HEK293 (cell line): ENCODE results near the gene ICAM3.
A peak's percentile ranks its signal among the peaks of the same experiment; 100 is the strongest.

Source experiments
- HOXA7 ChIP-seq: sonication (generic); formaldehyde crosslinking; IDR thresholded peaks from 2 replicates; pipeline ENCODE4 v1.8.1; 2022; ENCODE audit warnings: missing genetic modification reagents, borderline replicate concordance
- HOXC10 ChIP-seq: sonication (generic); formaldehyde crosslinking; IDR thresholded peaks from 2 replicates; pipeline ENCODE4 v1.8.1; 2023; ENCODE audit warnings: mild to moderate bottlenecking, missing genetic modification reagents
- KLF8 ChIP-seq: fragments of 450-650 bp; formaldehyde crosslinking; IDR thresholded peaks from 2 replicates; pipeline ENCODE4 v1.5.1; 2016; ENCODE audit warnings: missing biosample characterization, missing genetic modification characterization
- MYNN ChIP-seq: fragments of 450-650 bp; formaldehyde crosslinking; IDR thresholded peaks from 2 replicates; pipeline ENCODE4 v1.5.1; 2016; ENCODE audit warnings: missing biosample characterization, missing genetic modification characterization, borderline replicate concordance
- REPIN1 ChIP-seq: fragments of 450-650 bp; formaldehyde crosslinking; IDR thresholded peaks from 2 replicates; pipeline ENCODE4 v1.5.1; 2017; ENCODE audit warnings: missing biosample characterization, missing genetic modification characterization, low read depth
- ZFP41 ChIP-seq: fragments of 450-650 bp; formaldehyde crosslinking; IDR thresholded peaks from 2 replicates; pipeline ENCODE4 v1.5.1; 2016; ENCODE audit warnings: missing biosample characterization, missing genetic modification characterization, borderline replicate concordance
- ZNF23 ChIP-seq: fragments of 450-650 bp; formaldehyde crosslinking; IDR thresholded peaks from 2 replicates; pipeline ENCODE4 v1.5.1; 2016; ENCODE audit warnings: missing biosample characterization, missing genetic modification characterization, borderline replicate concordance
- ZNF433 ChIP-seq: fragments of 450-650 bp; formaldehyde crosslinking; IDR thresholded peaks from 2 replicates; pipeline ENCODE4 v1.5.1; 2016; ENCODE audit warnings: missing biosample characterization, missing genetic modification characterization, low read depth
- ZNF548 ChIP-seq: fragments of 450-650 bp; formaldehyde crosslinking; IDR thresholded peaks from 2 replicates; pipeline ENCODE4 v1.5.1; 2016; ENCODE audit warnings: missing biosample characterization, missing genetic modification characterization
- ZNF585B ChIP-seq: fragments of 450-650 bp; formaldehyde crosslinking; IDR thresholded peaks from 2 replicates; pipeline ENCODE4 v1.5.1; 2016; ENCODE audit warnings: missing biosample characterization, missing genetic modification characterization
- ZNF629 ChIP-seq: fragments of 450-650 bp; formaldehyde crosslinking; IDR thresholded peaks from 2 replicates; pipeline ENCODE4 v1.5.1; 2017; ENCODE audit warnings: missing biosample characterization, missing genetic modification characterization
- ZNF660 ChIP-seq: fragments of 450-650 bp; IDR thresholded peaks from 2 replicates; pipeline ENCODE4 v1.5.1; 2018; ENCODE audit warnings: missing biosample characterization, mild to moderate bottlenecking, missing genetic modification characterization
- ZNF701 ChIP-seq: fragments of 450-650 bp; formaldehyde crosslinking; IDR thresholded peaks from 2 replicates; pipeline ENCODE4 v1.5.1; 2016; ENCODE audit warnings: missing biosample characterization, missing genetic modification characterization
- ZNF707 ChIP-seq: fragments of 450-650 bp; formaldehyde crosslinking; IDR thresholded peaks from 2 replicates; pipeline ENCODE4 v1.5.1; 2016; ENCODE audit warnings: missing biosample characterization, missing genetic modification characterization
- ZSCAN23 ChIP-seq: fragments of 450-650 bp; formaldehyde crosslinking; IDR thresholded peaks from 2 replicates; pipeline ENCODE4 v1.5.1; 2016; ENCODE audit warnings: missing biosample characterization, missing genetic modification characterization
- TF ChIP-seq, protein P1 (sequence below): fragments of 450-650 bp; formaldehyde crosslinking; IDR thresholded peaks from 2 replicates; pipeline ENCODE4 v1.5.1; 2016; ENCODE audit warnings: missing biosample characterization, missing genetic modification characterization, borderline replicate concordance
- TF ChIP-seq, protein P2 (sequence below): fragments of 450-650 bp; formaldehyde crosslinking; IDR thresholded peaks from 2 replicates; pipeline ENCODE4 v1.5.1; 2016; ENCODE audit warnings: missing biosample characterization, missing genetic modification characterization, low read depth
- TF ChIP-seq, protein P3 (sequence below): fragments of 450-650 bp; formaldehyde crosslinking; IDR thresholded peaks from 2 replicates; pipeline ENCODE4 v1.5.1; 2016; ENCODE audit warnings: missing biosample characterization, missing genetic modification characterization
- TF ChIP-seq, protein P4 (sequence below): fragments of 450-650 bp; formaldehyde crosslinking; IDR thresholded peaks from 2 replicates; pipeline ENCODE4 v1.5.1; 2017; ENCODE audit warnings: missing biosample characterization, missing genetic modification characterization
- TF ChIP-seq, protein P5 (sequence below): fragments of 450-650 bp; formaldehyde crosslinking; IDR thresholded peaks from 2 replicates; pipeline ENCODE4 v1.5.0; 2017; ENCODE audit warnings: missing biosample characterization, missing genetic modification characterization, borderline replicate concordance
- TF ChIP-seq, protein P6 (sequence below): fragments of 450-650 bp; formaldehyde crosslinking; IDR thresholded peaks from 2 replicates; pipeline ENCODE4 v1.5.1; 2016; ENCODE audit warnings: missing biosample characterization, missing genetic modification characterization
- TF ChIP-seq, protein P7 (sequence below): fragments of 450-650 bp; IDR thresholded peaks from 2 replicates; pipeline ENCODE4 v1.5.1; 2018; ENCODE audit warnings: missing biosample characterization, mild to moderate bottlenecking, missing genetic modification characterization

ICAM3 gene

DNA sequence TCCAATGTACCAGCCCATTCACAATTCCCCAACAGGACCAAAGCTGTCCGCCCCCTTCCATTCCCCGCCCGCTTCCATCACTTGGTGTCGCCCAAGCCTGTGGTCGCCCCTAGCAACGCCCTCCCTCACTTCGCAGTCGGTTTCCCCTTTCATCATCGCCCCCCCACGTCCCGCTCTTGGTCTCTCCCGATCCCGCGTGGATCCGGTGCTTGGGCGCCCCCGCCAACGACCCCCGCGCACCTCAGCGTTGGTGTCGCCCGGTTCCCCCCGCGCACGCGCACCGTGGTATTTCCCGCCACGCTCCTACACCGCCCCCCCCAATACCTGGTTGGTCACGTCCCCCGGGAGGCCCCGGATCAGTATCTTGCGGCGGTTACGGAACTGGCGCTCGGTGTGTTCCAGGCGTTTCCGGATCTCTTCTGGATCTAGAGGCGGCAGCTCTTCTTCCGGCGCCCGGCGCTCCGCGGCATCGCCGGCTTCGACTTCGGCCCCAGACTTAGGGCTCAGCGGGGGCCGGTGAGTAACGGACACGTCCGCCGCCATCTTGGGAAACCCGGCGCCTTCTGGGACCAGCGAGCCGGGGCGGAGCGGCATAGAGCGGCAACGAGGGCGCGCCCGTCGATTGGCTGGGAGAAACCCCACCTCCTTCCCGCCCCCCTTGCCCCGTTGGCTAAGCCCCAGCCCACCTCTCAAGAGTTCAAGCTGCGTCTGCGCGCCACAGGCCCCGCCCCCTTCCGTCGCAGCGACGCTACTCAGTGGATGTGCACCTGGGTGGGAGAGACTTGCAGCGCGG lies 6.3 kb downstream of the ICAM3 start, which contains the start of gene RAVER1 (continued):
- TF ChIP-seq, protein P1, sequence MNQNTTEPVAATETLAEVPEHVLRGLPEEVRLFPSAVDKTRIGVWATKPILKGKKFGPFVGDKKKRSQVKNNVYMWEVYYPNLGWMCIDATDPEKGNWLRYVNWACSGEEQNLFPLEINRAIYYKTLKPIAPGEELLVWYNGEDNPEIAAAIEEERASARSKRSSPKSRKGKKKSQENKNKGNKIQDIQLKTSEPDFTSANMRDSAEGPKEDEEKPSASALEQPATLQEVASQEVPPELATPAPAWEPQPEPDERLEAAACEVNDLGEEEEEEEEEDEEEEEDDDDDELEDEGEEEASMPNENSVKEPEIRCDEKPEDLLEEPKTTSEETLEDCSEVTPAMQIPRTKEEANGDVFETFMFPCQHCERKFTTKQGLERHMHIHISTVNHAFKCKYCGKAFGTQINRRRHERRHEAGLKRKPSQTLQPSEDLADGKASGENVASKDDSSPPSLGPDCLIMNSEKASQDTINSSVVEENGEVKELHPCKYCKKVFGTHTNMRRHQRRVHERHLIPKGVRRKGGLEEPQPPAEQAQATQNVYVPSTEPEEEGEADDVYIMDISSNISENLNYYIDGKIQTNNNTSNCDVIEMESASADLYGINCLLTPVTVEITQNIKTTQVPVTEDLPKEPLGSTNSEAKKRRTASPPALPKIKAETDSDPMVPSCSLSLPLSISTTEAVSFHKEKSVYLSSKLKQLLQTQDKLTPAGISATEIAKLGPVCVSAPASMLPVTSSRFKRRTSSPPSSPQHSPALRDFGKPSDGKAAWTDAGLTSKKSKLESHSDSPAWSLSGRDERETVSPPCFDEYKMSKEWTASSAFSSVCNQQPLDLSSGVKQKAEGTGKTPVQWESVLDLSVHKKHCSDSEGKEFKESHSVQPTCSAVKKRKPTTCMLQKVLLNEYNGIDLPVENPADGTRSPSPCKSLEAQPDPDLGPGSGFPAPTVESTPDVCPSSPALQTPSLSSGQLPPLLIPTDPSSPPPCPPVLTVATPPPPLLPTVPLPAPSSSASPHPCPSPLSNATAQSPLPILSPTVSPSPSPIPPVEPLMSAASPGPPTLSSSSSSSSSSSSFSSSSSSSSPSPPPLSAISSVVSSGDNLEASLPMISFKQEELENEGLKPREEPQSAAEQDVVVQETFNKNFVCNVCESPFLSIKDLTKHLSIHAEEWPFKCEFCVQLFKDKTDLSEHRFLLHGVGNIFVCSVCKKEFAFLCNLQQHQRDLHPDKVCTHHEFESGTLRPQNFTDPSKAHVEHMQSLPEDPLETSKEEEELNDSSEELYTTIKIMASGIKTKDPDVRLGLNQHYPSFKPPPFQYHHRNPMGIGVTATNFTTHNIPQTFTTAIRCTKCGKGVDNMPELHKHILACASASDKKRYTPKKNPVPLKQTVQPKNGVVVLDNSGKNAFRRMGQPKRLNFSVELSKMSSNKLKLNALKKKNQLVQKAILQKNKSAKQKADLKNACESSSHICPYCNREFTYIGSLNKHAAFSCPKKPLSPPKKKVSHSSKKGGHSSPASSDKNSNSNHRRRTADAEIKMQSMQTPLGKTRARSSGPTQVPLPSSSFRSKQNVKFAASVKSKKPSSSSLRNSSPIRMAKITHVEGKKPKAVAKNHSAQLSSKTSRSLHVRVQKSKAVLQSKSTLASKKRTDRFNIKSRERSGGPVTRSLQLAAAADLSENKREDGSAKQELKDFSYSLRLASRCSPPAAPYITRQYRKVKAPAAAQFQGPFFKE: no peak; the same call in 1 of the 2 replicates
- TF ChIP-seq ZNF660 (tag by site-specific recombination) (peak; percentile 78), HOXA7 (CRISPR knock-in tag) (no peak), MYNN (tag by site-specific recombination) (peak; percentile 28; the same call in 1 of the 2 replicates), HOXC10 (CRISPR knock-in tag) (no peak), REPIN1 (tag by site-specific recombination) (peak; percentile 93), ZNF629 (tag by site-specific recombination) (peak; percentile 78), ZNF548 (no peak), KLF8 (tag by site-specific recombination) (peak; percentile 91), ZNF701 (tag by site-specific recombination) (no peak), ZNF433 (tag by site-specific recombination) (no peak), ZSCAN23 (0 out of 2 replicates have a peak, but pooled peaks have one; percentile 52), ZNF707 (no peak), ZFP41 (0 out of 2 replicates have a peak, but pooled peaks have one; percentile 80), ZNF23 (tag by site-specific recombination) (no peak), ZNF585B (no peak)
- TF ChIP-seq, protein P2, sequence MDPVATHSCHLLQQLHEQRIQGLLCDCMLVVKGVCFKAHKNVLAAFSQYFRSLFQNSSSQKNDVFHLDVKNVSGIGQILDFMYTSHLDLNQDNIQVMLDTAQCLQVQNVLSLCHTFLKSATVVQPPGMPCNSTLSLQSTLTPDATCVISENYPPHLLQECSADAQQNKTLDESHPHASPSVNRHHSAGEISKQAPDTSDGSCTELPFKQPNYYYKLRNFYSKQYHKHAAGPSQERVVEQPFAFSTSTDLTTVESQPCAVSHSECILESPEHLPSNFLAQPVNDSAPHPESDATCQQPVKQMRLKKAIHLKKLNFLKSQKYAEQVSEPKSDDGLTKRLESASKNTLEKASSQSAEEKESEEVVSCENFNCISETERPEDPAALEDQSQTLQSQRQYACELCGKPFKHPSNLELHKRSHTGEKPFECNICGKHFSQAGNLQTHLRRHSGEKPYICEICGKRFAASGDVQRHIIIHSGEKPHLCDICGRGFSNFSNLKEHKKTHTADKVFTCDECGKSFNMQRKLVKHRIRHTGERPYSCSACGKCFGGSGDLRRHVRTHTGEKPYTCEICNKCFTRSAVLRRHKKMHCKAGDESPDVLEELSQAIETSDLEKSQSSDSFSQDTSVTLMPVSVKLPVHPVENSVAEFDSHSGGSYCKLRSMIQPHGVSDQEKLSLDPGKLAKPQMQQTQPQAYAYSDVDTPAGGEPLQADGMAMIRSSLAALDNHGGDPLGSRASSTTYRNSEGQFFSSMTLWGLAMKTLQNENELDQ (tag by site-specific recombination): no peak
- TF ChIP-seq, protein P3, sequence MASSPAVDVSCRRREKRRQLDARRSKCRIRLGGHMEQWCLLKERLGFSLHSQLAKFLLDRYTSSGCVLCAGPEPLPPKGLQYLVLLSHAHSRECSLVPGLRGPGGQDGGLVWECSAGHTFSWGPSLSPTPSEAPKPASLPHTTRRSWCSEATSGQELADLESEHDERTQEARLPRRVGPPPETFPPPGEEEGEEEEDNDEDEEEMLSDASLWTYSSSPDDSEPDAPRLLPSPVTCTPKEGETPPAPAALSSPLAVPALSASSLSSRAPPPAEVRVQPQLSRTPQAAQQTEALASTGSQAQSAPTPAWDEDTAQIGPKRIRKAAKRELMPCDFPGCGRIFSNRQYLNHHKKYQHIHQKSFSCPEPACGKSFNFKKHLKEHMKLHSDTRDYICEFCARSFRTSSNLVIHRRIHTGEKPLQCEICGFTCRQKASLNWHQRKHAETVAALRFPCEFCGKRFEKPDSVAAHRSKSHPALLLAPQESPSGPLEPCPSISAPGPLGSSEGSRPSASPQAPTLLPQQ: peak; percentile 93
- TF ChIP-seq, protein P4, sequence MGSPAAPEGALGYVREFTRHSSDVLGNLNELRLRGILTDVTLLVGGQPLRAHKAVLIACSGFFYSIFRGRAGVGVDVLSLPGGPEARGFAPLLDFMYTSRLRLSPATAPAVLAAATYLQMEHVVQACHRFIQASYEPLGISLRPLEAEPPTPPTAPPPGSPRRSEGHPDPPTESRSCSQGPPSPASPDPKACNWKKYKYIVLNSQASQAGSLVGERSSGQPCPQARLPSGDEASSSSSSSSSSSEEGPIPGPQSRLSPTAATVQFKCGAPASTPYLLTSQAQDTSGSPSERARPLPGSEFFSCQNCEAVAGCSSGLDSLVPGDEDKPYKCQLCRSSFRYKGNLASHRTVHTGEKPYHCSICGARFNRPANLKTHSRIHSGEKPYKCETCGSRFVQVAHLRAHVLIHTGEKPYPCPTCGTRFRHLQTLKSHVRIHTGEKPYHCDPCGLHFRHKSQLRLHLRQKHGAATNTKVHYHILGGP (tag by site-specific recombination): no peak
- TF ChIP-seq, protein P5, sequence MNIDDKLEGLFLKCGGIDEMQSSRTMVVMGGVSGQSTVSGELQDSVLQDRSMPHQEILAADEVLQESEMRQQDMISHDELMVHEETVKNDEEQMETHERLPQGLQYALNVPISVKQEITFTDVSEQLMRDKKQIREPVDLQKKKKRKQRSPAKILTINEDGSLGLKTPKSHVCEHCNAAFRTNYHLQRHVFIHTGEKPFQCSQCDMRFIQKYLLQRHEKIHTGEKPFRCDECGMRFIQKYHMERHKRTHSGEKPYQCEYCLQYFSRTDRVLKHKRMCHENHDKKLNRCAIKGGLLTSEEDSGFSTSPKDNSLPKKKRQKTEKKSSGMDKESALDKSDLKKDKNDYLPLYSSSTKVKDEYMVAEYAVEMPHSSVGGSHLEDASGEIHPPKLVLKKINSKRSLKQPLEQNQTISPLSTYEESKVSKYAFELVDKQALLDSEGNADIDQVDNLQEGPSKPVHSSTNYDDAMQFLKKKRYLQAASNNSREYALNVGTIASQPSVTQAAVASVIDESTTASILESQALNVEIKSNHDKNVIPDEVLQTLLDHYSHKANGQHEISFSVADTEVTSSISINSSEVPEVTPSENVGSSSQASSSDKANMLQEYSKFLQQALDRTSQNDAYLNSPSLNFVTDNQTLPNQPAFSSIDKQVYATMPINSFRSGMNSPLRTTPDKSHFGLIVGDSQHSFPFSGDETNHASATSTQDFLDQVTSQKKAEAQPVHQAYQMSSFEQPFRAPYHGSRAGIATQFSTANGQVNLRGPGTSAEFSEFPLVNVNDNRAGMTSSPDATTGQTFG (tag by site-specific recombination): no peak
- TF ChIP-seq, protein P6, sequence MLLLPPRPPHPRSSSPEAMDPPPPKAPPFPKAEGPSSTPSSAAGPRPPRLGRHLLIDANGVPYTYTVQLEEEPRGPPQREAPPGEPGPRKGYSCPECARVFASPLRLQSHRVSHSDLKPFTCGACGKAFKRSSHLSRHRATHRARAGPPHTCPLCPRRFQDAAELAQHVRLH (tag by site-specific recombination): peak; percentile 90
- TF ChIP-seq, protein P7, sequence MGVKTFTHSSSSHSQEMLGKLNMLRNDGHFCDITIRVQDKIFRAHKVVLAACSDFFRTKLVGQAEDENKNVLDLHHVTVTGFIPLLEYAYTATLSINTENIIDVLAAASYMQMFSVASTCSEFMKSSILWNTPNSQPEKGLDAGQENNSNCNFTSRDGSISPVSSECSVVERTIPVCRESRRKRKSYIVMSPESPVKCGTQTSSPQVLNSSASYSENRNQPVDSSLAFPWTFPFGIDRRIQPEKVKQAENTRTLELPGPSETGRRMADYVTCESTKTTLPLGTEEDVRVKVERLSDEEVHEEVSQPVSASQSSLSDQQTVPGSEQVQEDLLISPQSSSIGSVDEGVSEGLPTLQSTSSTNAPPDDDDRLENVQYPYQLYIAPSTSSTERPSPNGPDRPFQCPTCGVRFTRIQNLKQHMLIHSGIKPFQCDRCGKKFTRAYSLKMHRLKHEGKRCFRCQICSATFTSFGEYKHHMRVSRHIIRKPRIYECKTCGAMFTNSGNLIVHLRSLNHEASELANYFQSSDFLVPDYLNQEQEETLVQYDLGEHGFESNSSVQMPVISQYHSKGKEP (tag by site-specific recombination): no peak; the same call in 1 of the 2 replicates
